ENCODE data around the gene OXNAD1.

- TF ChIP-seq POLR2A (IDR thresholded peaks at IDR 0.05; ENCODE audit: low read depth, low read length) (no peak), TAF1 (IDR thresholded peaks at IDR 0.05; ENCODE audit: low read depth, low read length) (no peak), SPI1 (IDR thresholded peaks at IDR 0.05; ENCODE audit: low read depth, low read length) (no peak), POLR2AphosphoS5 (IDR thresholded peaks at IDR 0.05; ENCODE audit: low read depth, low read length) (no peak), PAX5 (IDR thresholded peaks at IDR 0.05; ENCODE audit: insufficient read depth, low read length, severe bottlenecking) (no peak), POU2F2 (IDR thresholded peaks at IDR 0.05; ENCODE audit: low read depth, low read length) (no peak)
These were observed 9.7 kb upstream of the OXNAD1 start for GRCh38 chr3:16255326-16255725.
